Liver (tissue), 9 donors: ENCODE measurements around the gene KRTAP10-2. TPM values are rescaled to one million over a fixed set of nuclear protein-coding genes. Genes with fewer than 3 reads are reported as not detected.

Experiments
- DNase-seq: peaks from one replicate; pipeline ENCODE4 v3.0.0-alpha.2; 2017; ENCODE audit warnings: low spot score
- H3K27ac ChIP-seq, 2 donors: one replicate each; pipeline ENCODE4 v1.7.0; 2013; ENCODE audit warnings: inconsistent platforms in 2 of 2, low read length in 2 of 2, control low read depth in 1 of 2, low read depth in 1 of 2, mild to moderate bottlenecking in 1 of 2
- H3K27me3 ChIP-seq, 4 donors: one replicate each; pipeline versions ENCODE4 v1.6.1 to v1.7.0; 2013; ENCODE audit warnings: low read length in 3 of 4, inconsistent platforms in 1 of 4, mild to moderate bottlenecking in 1 of 4, moderate library complexity in 1 of 4; ENCODE audit not compliant: control insufficient read depth in 4 of 4, insufficient read depth in 4 of 4
- H3K36me3 ChIP-seq, 4 donors: one replicate each; pipeline versions ENCODE4 v1.6.1 to v1.7.0; 2013; ENCODE audit warnings: low read length in 3 of 4, mild to moderate bottlenecking in 3 of 4, low read depth in 1 of 4, moderate library complexity in 1 of 4; ENCODE audit not compliant: control insufficient read depth in 4 of 4, insufficient read depth in 3 of 4
- H3K4me1 ChIP-seq, 4 donors: one replicate each; pipeline versions ENCODE4 v1.6.1 to v1.7.0; 2013; ENCODE audit warnings: low read length in 3 of 4, mild to moderate bottlenecking in 3 of 4, moderate library complexity in 1 of 4; ENCODE audit not compliant: control insufficient read depth in 4 of 4, insufficient read depth in 4 of 4
- H3K4me3 ChIP-seq, 3 donors: one replicate each; pipeline versions ENCODE4 v1.6.1 to v1.7.0; 2013; ENCODE audit warnings: low read length in 3 of 3, control low read depth in 1 of 3, low read depth in 1 of 3, mild to moderate bottlenecking in 1 of 3
- H3K9ac ChIP-seq, 2 donors: one replicate each; pipeline ENCODE4 v1.7.0; 2013; ENCODE audit warnings: low read length in 2 of 2, mild to moderate bottlenecking in 2 of 2, moderate library complexity in 2 of 2, control low read depth in 1 of 2, low read depth in 1 of 2
- H3K9me3 ChIP-seq, 4 donors: one replicate each; pipeline versions ENCODE4 v1.6.1 to v1.7.0; 2013; ENCODE audit warnings: low read length in 3 of 4; ENCODE audit not compliant: control insufficient read depth in 4 of 4
- EGR1 ChIP-seq, 2 donors: IDR thresholded peaks; 2 replicates each; pipeline ENCODE4 v1.6.1; 2016 to 2018; ENCODE audit warnings: antibody characterized with exemption in 2 of 2, low read depth in 2 of 2
- FOXA1 ChIP-seq: IDR thresholded peaks from 2 replicates; pipeline ENCODE4 v1.6.1; 2016; ENCODE audit warnings: antibody characterized with exemption
- FOXA2 ChIP-seq: IDR thresholded peaks from 2 replicates; pipeline ENCODE4 v1.6.1; 2016; ENCODE audit warnings: antibody characterized with exemption
- GABPA ChIP-seq, 2 donors: IDR thresholded peaks in 1 of 2; conservative IDR thresholded peaks in 1 of 2; 2 replicates each; pipeline ENCODE4 v1.6.1; 2016; ENCODE audit warnings: antibody characterized with exemption in 2 of 2, mild to moderate bottlenecking in 1 of 2, moderate library complexity in 1 of 2
- HNF4A ChIP-seq, 2 donors: conservative IDR thresholded peaks; 2 replicates each; pipeline ENCODE4 v1.6.1; 2016; ENCODE audit warnings: antibody characterized with exemption in 2 of 2, mild to moderate bottlenecking in 2 of 2
- HNF4G ChIP-seq: IDR thresholded peaks from 2 replicates; pipeline ENCODE4 v1.6.1; 2016; ENCODE audit warnings: antibody characterized with exemption
- JUND ChIP-seq, 2 donors: IDR thresholded peaks; 2 replicates each; pipeline ENCODE4 v1.6.1; 2016; ENCODE audit warnings: antibody characterized with exemption in 2 of 2
- NR2F2 ChIP-seq: IDR thresholded peaks from 2 replicates; pipeline ENCODE4 v1.6.1; 2016; ENCODE audit warnings: antibody characterized with exemption
- RAD21 ChIP-seq, 2 donors: IDR thresholded peaks; 2 replicates each; pipeline ENCODE4 v1.6.1; 2016; ENCODE audit warnings: antibody characterized with exemption in 2 of 2, mild to moderate bottlenecking in 2 of 2
- RXRA ChIP-seq, 2 donors: IDR thresholded peaks; 2 replicates each; pipeline ENCODE4 v1.6.1; 2017 to 2018; ENCODE audit warnings: antibody characterized with exemption in 2 of 2, mild to moderate bottlenecking in 1 of 2
- SP1 ChIP-seq: IDR thresholded peaks from 2 replicates; pipeline ENCODE4 v1.6.1; 2018; ENCODE audit warnings: antibody characterized with exemption, mild to moderate bottlenecking
- TAF1 ChIP-seq: conservative IDR thresholded peaks from 2 replicates; pipeline ENCODE4 v1.6.1; 2016; ENCODE audit warnings: antibody characterized with exemption, mild to moderate bottlenecking
- YY1 ChIP-seq: IDR thresholded peaks from 2 replicates; pipeline ENCODE4 v1.6.1; 2016; ENCODE audit warnings: antibody characterized with exemption, mild to moderate bottlenecking
- WGBS: extraction: QIAGEN DNeasy Blood & Tissue Kit; methylation state at CpG from one replicate; pipeline ENCODE4 v1.1.7; 2013; 5-methylcytosine and 5-hydroxymethylcytosine counted together
- polyA plus RNA-seq, 2 donors: library from polyadenylated mRNA; stranded (reverse) in 1 of 2; unstranded in 1 of 2; fragments of 200-250 nt in 1 of 2; fragments of >200 nt in 1 of 2; fragmentation: Nextera tagmentation in 1 of 2; extraction: Ambion mirVana in 1 of 2; gene quantifications; one replicate each; pipeline versions ENCODE4 v1.2.1 to v1.2.3, GENCODE V29; 2013 to 2015
- total RNA-seq, 2 donors: library from RNA; depleted of rRNA; stranded (reverse); fragments of >200 nt; gene quantifications; one replicate each; pipeline ENCODE4 v1.2.3, GENCODE V29; 2014
- TF ChIP-seq, protein P1 (sequence below): IDR thresholded peaks from 2 replicates; pipeline ENCODE4 v1.6.1; 2016; ENCODE audit warnings: antibody characterized with exemption
- TF ChIP-seq, protein P2 (sequence below): IDR thresholded peaks from 2 replicates; pipeline ENCODE4 v1.6.1; 2016; ENCODE audit warnings: antibody characterized with exemption, mild to moderate bottlenecking
- TF ChIP-seq, protein P3 (sequence below): fragments of 150-350 bp; IDR thresholded peaks from 2 replicates; pipeline ENCODE4 v1.5.1; 2017; ENCODE audit warnings: improper control_type of control experiment, low read depth, low read length; ENCODE audit not compliant: missing input control
- TF ChIP-seq, protein P4 (sequence below): IDR thresholded peaks from 2 replicates; pipeline ENCODE4 v1.6.1; 2016; ENCODE audit warnings: antibody characterized with exemption
- donor health status: healthy.
- donor health status: healthy.
- donor health status: healthy.
- donor health status: healthy.
- donor health status: healthy.

The KRTAP10-2 gene
- total and polyA plus RNA-seq, 4 donors = not detected

DNA sequence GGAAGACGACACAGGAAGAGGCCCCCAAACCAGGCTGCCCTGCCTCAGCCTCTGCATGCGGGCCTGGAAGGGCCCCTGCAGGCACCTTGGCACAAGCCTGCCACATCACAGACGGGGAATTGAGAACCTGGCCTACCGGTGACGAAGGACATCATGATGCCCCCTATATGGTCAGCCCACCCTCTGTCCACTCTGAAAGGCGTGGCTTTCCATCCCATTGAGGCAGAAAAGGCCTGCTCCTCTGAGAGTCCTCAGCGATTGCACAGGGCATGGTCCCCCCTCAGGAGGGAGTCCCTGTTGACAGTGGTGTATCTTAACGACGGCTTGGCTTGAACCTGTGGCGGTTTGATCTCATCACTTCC lies 22.7 kb downstream of the KRTAP10-2 start:
- no peak for DNase-seq
- no peaks in the 10 kb centered on the region for H3K9me3 ChIP-seq
- 87% methylated on average over 10 of the region's 10 CpGs for WGBS
- H3K27me3 ChIP-seq = no peaks in the 10 kb centered on the region
- no peak overlapping the region for H3K4me3 ChIP-seq
- no peak overlapping the region for H3K27ac ChIP-seq
- no peaks in the 10 kb centered on the region for H3K4me1 ChIP-seq
- H3K36me3 ChIP-seq = no peaks in the 10 kb centered on the region
- no peak overlapping the region for H3K9ac ChIP-seq
- TF ChIP-seq, protein P1, sequence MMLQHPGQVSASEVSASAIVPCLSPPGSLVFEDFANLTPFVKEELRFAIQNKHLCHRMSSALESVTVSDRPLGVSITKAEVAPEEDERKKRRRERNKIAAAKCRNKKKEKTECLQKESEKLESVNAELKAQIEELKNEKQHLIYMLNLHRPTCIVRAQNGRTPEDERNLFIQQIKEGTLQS = no peak
- TF ChIP-seq HNF4A (conservative IDR thresholded peaks at IDR 0.05) (no peak), SP1 (no peak), FOXA1 (no peak), GABPA (IDR thresholded peaks at IDR 0.05 in 1 of 2, conservative IDR thresholded peaks at IDR 0.05 in 1 of 2) (no peak), NR2F2 (no peak), RXRA (IDR thresholded peaks at IDR 0.05) (no peak), HNF4G (no peak), FOXA2 (no peak), EGR1 (IDR thresholded peaks at IDR 0.05; ENCODE audit: low read depth in 2 of 2) (no peak), TAF1 (no peak)
- TF ChIP-seq, protein P2, sequence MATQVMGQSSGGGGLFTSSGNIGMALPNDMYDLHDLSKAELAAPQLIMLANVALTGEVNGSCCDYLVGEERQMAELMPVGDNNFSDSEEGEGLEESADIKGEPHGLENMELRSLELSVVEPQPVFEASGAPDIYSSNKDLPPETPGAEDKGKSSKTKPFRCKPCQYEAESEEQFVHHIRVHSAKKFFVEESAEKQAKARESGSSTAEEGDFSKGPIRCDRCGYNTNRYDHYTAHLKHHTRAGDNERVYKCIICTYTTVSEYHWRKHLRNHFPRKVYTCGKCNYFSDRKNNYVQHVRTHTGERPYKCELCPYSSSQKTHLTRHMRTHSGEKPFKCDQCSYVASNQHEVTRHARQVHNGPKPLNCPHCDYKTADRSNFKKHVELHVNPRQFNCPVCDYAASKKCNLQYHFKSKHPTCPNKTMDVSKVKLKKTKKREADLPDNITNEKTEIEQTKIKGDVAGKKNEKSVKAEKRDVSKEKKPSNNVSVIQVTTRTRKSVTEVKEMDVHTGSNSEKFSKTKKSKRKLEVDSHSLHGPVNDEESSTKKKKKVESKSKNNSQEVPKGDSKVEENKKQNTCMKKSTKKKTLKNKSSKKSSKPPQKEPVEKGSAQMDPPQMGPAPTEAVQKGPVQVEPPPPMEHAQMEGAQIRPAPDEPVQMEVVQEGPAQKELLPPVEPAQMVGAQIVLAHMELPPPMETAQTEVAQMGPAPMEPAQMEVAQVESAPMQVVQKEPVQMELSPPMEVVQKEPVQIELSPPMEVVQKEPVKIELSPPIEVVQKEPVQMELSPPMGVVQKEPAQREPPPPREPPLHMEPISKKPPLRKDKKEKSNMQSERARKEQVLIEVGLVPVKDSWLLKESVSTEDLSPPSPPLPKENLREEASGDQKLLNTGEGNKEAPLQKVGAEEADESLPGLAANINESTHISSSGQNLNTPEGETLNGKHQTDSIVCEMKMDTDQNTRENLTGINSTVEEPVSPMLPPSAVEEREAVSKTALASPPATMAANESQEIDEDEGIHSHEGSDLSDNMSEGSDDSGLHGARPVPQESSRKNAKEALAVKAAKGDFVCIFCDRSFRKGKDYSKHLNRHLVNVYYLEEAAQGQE = no peak
- TF ChIP-seq, protein P3, sequence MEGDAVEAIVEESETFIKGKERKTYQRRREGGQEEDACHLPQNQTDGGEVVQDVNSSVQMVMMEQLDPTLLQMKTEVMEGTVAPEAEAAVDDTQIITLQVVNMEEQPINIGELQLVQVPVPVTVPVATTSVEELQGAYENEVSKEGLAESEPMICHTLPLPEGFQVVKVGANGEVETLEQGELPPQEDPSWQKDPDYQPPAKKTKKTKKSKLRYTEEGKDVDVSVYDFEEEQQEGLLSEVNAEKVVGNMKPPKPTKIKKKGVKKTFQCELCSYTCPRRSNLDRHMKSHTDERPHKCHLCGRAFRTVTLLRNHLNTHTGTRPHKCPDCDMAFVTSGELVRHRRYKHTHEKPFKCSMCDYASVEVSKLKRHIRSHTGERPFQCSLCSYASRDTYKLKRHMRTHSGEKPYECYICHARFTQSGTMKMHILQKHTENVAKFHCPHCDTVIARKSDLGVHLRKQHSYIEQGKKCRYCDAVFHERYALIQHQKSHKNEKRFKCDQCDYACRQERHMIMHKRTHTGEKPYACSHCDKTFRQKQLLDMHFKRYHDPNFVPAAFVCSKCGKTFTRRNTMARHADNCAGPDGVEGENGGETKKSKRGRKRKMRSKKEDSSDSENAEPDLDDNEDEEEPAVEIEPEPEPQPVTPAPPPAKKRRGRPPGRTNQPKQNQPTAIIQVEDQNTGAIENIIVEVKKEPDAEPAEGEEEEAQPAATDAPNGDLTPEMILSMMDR = no peak

DNA sequence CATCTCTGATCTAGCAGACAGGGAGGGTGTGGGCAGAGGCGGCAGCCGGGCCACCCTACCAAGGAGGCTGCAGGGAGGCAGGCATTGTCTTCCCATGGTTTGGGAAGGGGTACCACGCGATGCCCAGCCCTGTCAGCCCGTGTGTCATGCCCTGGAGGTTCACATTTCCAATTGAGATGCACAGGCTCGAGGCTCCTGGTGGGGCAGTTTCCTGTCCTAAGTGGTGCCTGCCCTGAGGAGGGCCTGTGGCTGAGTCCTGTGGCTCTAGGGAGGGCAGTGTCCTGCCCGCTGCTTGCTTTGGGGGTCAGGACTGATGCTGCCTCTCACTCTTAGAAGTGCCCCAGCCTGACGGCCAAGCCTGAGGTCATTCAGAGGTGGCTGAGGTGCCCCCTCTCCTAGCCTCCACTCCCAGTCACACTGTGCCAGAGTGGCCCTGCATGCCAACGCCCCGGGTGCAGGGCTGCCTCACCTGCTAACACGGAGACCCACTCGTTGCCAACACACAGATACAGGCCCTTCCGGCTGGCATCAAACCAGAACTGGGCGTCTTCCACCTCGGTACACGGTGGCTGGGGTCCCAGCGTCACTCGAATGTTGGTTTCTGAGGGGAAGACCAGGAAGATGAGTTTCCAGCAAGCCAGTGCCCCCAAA lies 23.2 kb downstream of the KRTAP10-2 start:
- DNase-seq = no peak
- Histone ChIP-seq H3K4me1 (no peaks in the 10 kb centered on the region), H3K4me3 (no peak overlapping the region), H3K27ac (no peak overlapping the region), H3K9ac (no peak overlapping the region), H3K27me3 (no peaks in the 10 kb centered on the region), H3K36me3 (no peaks in the 10 kb centered on the region), H3K9me3 (no peaks in the 10 kb centered on the region)
- WGBS = 87% methylated on average over 18 of the region's 18 CpGs
- TF ChIP-seq, protein P2 = no peak
- TF ChIP-seq, protein P3 = no peak
- TF ChIP-seq FOXA1 (no peak), FOXA2 (no peak), YY1 (no peak), JUND (IDR thresholded peaks at IDR 0.05) (no peak), RAD21 (IDR thresholded peaks at IDR 0.05) (no peak), SP1 (no peak), TAF1 (no peak), RXRA (IDR thresholded peaks at IDR 0.05) (no peak)
- TF ChIP-seq, protein P1 = no peak
- TF ChIP-seq, protein P4, sequence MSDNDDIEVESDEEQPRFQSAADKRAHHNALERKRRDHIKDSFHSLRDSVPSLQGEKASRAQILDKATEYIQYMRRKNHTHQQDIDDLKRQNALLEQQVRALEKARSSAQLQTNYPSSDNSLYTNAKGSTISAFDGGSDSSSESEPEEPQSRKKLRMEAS = no peak
